Measurements from ENCODE around the gene FKBP1B. TPM values are rescaled to one million over a fixed set of nuclear protein-coding genes. Genes with fewer than 3 reads are reported as not detected.
A peak's percentile ranks its signal among the peaks of the same experiment; 100 is the strongest.
"Not testable (repeated sequence)": the region's sequence is repeated elsewhere in the genome, so short reads cannot be mapped to it uniquely, and the experiment has no call there.

Gene FKBP1B
- total RNA-seq, 1 donor = 3.3 TPM

DNA sequence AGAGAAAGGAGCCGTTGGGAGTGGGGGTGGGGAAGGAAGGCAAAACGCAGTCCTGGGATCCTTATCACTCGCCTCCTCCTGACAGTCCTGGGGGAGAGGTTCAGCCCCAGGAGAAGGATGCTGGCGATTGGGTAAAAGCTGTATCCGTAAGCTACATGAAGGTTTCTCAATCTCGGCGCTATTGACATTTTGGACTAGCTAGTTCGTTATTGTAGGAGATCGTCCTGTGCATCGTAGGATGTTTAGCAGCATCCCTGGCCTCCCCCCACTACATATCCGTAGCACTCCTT, 35.6 kb downstream of the FKBP1B start:
- TF ChIP-seq, protein P1, sequence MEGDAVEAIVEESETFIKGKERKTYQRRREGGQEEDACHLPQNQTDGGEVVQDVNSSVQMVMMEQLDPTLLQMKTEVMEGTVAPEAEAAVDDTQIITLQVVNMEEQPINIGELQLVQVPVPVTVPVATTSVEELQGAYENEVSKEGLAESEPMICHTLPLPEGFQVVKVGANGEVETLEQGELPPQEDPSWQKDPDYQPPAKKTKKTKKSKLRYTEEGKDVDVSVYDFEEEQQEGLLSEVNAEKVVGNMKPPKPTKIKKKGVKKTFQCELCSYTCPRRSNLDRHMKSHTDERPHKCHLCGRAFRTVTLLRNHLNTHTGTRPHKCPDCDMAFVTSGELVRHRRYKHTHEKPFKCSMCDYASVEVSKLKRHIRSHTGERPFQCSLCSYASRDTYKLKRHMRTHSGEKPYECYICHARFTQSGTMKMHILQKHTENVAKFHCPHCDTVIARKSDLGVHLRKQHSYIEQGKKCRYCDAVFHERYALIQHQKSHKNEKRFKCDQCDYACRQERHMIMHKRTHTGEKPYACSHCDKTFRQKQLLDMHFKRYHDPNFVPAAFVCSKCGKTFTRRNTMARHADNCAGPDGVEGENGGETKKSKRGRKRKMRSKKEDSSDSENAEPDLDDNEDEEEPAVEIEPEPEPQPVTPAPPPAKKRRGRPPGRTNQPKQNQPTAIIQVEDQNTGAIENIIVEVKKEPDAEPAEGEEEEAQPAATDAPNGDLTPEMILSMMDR (IDR thresholded peaks at IDR 0.05; ENCODE audit: extremely low read depth, low read depth, low read length) = no peak
- H3K79me2 ChIP-seq (ENCODE audit: insufficient read depth, low read length) = peaks cover 5% of the 10 kb centered on the region
- H3K4me1 ChIP-seq (ENCODE audit: insufficient read depth, low read length) = peaks cover 10% of the 10 kb centered on the region
- no peaks in the 10 kb centered on the region for H4K20me1 ChIP-seq (ENCODE audit: insufficient read depth, low read length)
- peak overlapping the region; percentile 88 for H3K4me3 ChIP-seq (ENCODE audit: insufficient read depth, low read length)
- no peak for DNase-seq (ENCODE audit: insufficient read length, low spot score, missing footprints)
- H3K36me3 ChIP-seq (ENCODE audit: insufficient read depth, low read length) = peaks cover 17% of the 10 kb centered on the region
- no peaks in the 10 kb centered on the region for H3K27me3 ChIP-seq (ENCODE audit: insufficient read depth, low read length)
- peak overlapping the region; percentile 96 for H2AFZ ChIP-seq (ENCODE audit: low read length)
- H3K4me2 ChIP-seq (ENCODE audit: insufficient read depth, low read length) = peak overlapping the region; percentile 90
- H3K27ac ChIP-seq (ENCODE audit: low read depth, low read length) = peak overlapping the region; percentile 62
- no peaks in the 10 kb centered on the region for H3K9me3 ChIP-seq (ENCODE audit: low read depth, low read length)

DNA sequence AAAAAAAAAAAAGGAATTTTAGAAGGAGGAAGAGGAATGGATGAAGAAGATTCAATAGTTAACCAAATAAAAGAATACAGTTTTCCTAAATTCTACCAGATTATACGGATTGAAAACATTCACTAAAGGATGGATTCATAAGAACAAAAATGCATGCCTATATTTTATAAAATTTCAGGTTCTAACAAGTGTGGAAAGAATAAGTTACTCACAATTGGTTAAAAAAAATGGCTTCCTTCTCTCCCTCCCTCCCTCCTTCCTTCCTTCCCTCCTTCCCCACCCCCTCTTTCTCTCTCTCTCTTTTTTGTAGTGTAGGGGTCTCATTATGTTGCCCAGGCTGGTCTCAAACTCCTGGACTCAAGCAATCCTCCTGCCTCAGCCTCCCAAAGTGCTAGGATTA, 36.7 kb downstream of the FKBP1B start:
- no peaks in the 10 kb centered on the region for H4K20me1 ChIP-seq (ENCODE audit: insufficient read depth, low read length)
- no peak overlapping the region for H3K4me3 ChIP-seq (ENCODE audit: insufficient read depth, low read length)
- H2AFZ ChIP-seq (ENCODE audit: low read length) = no peak overlapping the region
- H3K9me3 ChIP-seq (ENCODE audit: low read depth, low read length) = no peaks in the 10 kb centered on the region
- H3K79me2 ChIP-seq (ENCODE audit: insufficient read depth, low read length) = peaks cover 5% of the 10 kb centered on the region
- H3K4me2 ChIP-seq (ENCODE audit: insufficient read depth, low read length) = no peak overlapping the region
- DNase-seq (ENCODE audit: insufficient read length, low spot score, missing footprints) = no peak
- TF ChIP-seq, protein P1 (IDR thresholded peaks at IDR 0.05; ENCODE audit: extremely low read depth, low read depth, low read length) = no peak
- peaks cover 15% of the 10 kb centered on the region for H3K36me3 ChIP-seq (ENCODE audit: insufficient read depth, low read length)
- no peak overlapping the region for H3K27ac ChIP-seq (ENCODE audit: low read depth, low read length)
- H3K4me1 ChIP-seq (ENCODE audit: insufficient read depth, low read length) = peaks cover 10% of the 10 kb centered on the region
- no peaks in the 10 kb centered on the region for H3K27me3 ChIP-seq (ENCODE audit: insufficient read depth, low read length)

DNA sequence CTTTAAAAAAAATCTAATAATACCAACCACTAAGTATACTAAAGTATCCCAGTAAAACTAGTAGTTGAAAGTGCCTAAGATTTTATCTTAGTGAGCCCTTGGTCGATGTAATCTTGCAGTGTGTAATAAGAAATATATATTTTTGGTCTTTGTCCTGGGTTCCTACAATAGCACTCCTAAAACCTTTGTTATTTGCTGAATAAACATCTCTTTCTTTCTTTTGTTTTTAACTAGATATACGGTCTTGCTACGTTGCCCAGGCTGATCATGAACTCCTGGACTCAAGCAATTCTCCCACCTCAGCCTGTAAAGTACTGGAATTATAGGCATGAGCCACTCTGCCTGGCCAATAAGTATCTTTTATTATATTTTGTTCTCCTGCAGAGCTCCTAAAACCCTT, 37.5 kb downstream of the FKBP1B start:
- Histone ChIP-seq H2AFZ (ENCODE audit: low read length) (no peak overlapping the region), H3K36me3 (ENCODE audit: insufficient read depth, low read length) (peaks cover 10% of the 10 kb centered on the region), H3K4me1 (ENCODE audit: insufficient read depth, low read length) (peaks cover 10% of the 10 kb centered on the region), H4K20me1 (ENCODE audit: insufficient read depth, low read length) (no peaks in the 10 kb centered on the region), H3K27me3 (ENCODE audit: insufficient read depth, low read length) (no peaks in the 10 kb centered on the region), H3K4me2 (ENCODE audit: insufficient read depth, low read length) (no peak overlapping the region), H3K27ac (ENCODE audit: low read depth, low read length) (no peak overlapping the region), H3K9me3 (ENCODE audit: low read depth, low read length) (no peaks in the 10 kb centered on the region), H3K4me3 (ENCODE audit: insufficient read depth, low read length) (no peak overlapping the region), H3K79me2 (ENCODE audit: insufficient read depth, low read length) (peaks cover 5% of the 10 kb centered on the region)
- DNase-seq (ENCODE audit: insufficient read length, low spot score, missing footprints) = no peak
- TF ChIP-seq, protein P1 (IDR thresholded peaks at IDR 0.05; ENCODE audit: extremely low read depth, low read depth, low read length) = no peak

DNA sequence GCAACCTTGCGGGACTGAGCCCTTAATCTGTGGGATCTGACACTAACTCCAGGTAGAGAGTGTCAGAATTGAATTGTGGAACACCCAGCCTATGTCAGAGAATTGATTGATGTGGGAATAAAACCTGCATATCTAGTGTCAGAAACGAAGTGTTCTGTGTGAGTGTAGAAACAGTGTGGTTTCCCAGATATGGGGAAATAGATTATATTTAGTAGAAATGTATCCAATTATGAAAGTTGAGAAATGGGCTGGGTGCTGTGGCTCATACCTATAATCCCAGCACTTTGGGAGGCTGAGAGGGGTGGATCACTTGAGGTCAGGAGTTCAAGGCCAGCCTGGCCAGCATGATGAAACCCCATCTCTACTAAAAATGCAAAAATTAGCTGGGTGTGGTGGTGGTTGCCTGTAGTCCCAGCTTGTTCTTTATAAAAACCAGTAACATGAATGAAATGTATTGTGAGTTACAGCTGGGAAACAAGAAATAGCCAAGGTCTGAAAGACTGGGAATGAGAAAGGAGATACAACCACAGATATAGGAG, 39.3 kb downstream of the FKBP1B start:
- H3K79me2 ChIP-seq (ENCODE audit: insufficient read depth, low read length) = no peaks in the 10 kb centered on the region
- H3K4me2 ChIP-seq (ENCODE audit: insufficient read depth, low read length) = no peak overlapping the region
- H2AFZ ChIP-seq (ENCODE audit: low read length) = no peak overlapping the region
- no peaks in the 10 kb centered on the region for H3K27me3 ChIP-seq (ENCODE audit: insufficient read depth, low read length)
- H3K4me1 ChIP-seq (ENCODE audit: insufficient read depth, low read length) = peaks cover 4% of the 10 kb centered on the region
- no peak overlapping the region for H3K27ac ChIP-seq (ENCODE audit: low read depth, low read length)
- no peak for DNase-seq (ENCODE audit: insufficient read length, low spot score, missing footprints)
- H3K4me3 ChIP-seq (ENCODE audit: insufficient read depth, low read length) = no peak overlapping the region
- TF ChIP-seq, protein P1 (IDR thresholded peaks at IDR 0.05; ENCODE audit: extremely low read depth, low read depth, low read length) = no peak
- no peaks in the 10 kb centered on the region for H4K20me1 ChIP-seq (ENCODE audit: insufficient read depth, low read length)
- H3K36me3 ChIP-seq (ENCODE audit: insufficient read depth, low read length) = no peaks in the 10 kb centered on the region
- H3K9me3 ChIP-seq (ENCODE audit: low read depth, low read length) = no peaks in the 10 kb centered on the region

DNA sequence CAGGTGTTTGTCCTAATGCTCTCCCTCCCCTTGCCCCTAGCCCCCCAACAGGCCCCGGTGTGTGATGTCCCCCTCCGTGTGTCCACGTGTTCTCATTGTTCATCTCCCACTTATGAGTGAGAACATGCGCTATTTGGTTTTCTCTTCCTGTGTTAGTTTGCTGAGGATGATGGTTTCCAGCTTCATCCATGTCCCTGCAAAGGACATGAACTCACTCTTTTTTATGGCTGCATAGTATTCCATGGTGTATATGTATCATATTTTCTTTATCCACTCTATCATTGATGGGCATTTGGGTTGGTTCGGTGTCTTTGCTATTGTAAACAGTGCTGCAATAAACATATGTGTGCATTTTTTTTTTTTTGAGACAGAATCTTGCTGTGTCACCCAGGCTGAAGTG, 43.7 kb downstream of the FKBP1B start:
- not testable (repeated sequence) for H2AFZ ChIP-seq (ENCODE audit: low read length); H4K20me1 ChIP-seq (ENCODE audit: insufficient read depth, low read length); H3K36me3 ChIP-seq (ENCODE audit: insufficient read depth, low read length); DNase-seq (ENCODE audit: insufficient read length, low spot score, missing footprints); H3K27ac ChIP-seq (ENCODE audit: low read depth, low read length); H3K79me2 ChIP-seq (ENCODE audit: insufficient read depth, low read length); H3K4me1 ChIP-seq (ENCODE audit: insufficient read depth, low read length); H3K27me3 ChIP-seq (ENCODE audit: insufficient read depth, low read length); H3K4me2 ChIP-seq (ENCODE audit: insufficient read depth, low read length); H3K9me3 ChIP-seq (ENCODE audit: low read depth, low read length); H3K4me3 ChIP-seq (ENCODE audit: insufficient read depth, low read length)

DNA sequence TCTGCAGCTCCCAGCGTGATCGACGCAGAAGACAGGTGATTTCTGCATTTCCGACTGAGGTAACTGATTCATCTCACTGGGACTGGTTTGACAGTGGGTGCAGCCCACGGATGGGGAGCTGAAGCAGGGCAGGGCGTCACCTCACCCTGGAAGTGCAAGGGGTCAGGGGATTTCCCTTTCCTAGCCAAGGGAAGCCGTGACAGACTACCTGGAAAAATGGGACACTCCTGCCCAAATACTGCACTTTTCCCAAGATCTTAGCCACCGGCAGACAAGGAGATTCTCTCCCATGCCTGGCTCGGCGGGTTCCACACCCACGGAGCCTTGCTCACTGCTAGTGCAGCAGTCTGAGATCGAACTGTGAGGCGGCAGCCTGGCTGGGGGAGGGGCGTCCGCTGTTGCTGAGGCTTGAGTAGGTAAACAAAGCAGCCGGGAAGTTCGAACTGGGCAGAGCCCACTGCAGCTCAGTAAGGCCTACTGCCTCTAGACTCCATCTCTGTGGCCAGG, 45.7 kb downstream of the FKBP1B start:
- H3K36me3 ChIP-seq (ENCODE audit: insufficient read depth, low read length); DNase-seq (ENCODE audit: insufficient read length, low spot score, missing footprints); H4K20me1 ChIP-seq (ENCODE audit: insufficient read depth, low read length); H3K4me3 ChIP-seq (ENCODE audit: insufficient read depth, low read length); H3K27me3 ChIP-seq (ENCODE audit: insufficient read depth, low read length); H3K79me2 ChIP-seq (ENCODE audit: insufficient read depth, low read length); H3K4me2 ChIP-seq (ENCODE audit: insufficient read depth, low read length); H3K27ac ChIP-seq (ENCODE audit: low read depth, low read length); H3K4me1 ChIP-seq (ENCODE audit: insufficient read depth, low read length); H3K9me3 ChIP-seq (ENCODE audit: low read depth, low read length); H2AFZ ChIP-seq (ENCODE audit: low read length): not testable (repeated sequence)
